ENCODE data around the gene SLC12A5.
A peak's percentile ranks its signal among the peaks of the same experiment; 100 is the strongest.
"Not testable (repeated sequence)": the region's sequence is repeated elsewhere in the genome, so short reads cannot be mapped to it uniquely, and the experiment has no call there.

Gene SLC12A5

DNA sequence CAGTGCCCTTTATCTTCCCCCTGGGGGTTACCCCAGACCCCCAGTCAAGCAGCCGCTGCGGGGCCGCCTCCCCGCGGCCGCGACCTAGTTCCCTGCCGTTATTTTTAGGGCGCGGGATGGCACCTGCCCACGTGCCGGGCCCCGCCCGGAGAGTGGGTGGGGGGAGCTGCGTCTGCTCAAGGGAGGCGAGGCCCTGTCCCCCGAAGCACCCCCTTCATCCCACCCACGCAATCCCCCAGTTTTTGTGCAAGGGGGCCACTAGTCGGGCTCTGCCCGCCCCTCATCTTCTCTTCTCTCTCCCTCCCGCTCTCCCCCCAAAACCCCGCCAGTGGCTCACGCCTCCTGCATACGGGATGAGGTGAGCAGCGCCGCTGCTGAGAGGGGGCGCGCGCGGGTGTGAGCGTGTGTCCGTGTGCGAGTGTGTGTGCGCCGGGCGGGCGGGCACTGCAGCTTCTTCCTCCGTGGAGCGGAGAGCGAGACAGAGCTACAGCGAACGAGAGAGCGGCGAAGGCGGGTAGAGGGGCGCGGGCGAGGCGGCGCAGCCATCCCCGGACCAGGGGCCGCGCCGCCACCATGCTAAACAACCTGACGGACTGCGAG, at the start of gene SLC12A5:
SLC12A5 (plus strand) TSS at position 444 of the 600 bp plus-strand sequence; CDS start at position 574, 130 bp downstream.
- H3K4me3 ChIP-seq (ENCODE audit: low read depth, low read length) = peak within 1 kb of the TSS; percentile 42; the same call in 1 of the 2 replicates
- no peaks in the 10 kb centered on the region for H3K9me3 ChIP-seq (ENCODE audit: control insufficient read depth, insufficient read depth, low read depth, low read length)
- peaks cover 7% of the 10 kb centered on the region for H3K4me1 ChIP-seq (ENCODE audit: control insufficient read depth, insufficient read depth, low read length)
- no peak within 1 kb of the TSS for H3K27ac ChIP-seq (ENCODE audit: low read depth, low read length)
- H3K27me3 ChIP-seq (ENCODE audit: control insufficient read depth, insufficient read depth, low read length) = peaks cover 100% of the 10 kb centered on the region
- no peaks in the 10 kb centered on the region for H3K36me3 ChIP-seq (ENCODE audit: control insufficient read depth, insufficient read depth, low read length)
- H3K9ac ChIP-seq (ENCODE audit: low read length) = no peak within 1 kb of the TSS

DNA sequence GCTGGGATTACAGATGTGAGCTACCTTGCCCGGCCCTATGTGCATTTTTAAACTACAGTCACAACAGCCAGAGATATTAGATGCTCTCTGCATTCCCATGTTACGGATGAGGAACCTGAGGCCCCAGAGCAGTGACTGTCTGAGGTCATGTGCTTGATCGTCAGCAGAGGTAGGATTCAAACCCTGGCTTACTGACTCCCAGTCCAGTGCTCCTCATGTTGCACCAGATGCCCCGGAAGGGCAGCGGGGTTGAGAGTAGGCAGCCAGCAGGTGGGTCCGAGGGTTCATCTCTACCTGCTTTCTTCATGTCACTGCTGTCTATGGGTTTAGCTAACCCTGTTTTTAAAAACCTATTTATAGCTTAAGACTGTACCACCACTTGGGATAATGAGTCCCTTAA, 47.8 kb upstream of the SLC12A5 start:
- Histone ChIP-seq H3K27me3 (ENCODE audit: control insufficient read depth, insufficient read depth, low read length) (no peaks in the 10 kb centered on the region), H3K27ac (ENCODE audit: low read depth, low read length) (no peak overlapping the region)

DNA sequence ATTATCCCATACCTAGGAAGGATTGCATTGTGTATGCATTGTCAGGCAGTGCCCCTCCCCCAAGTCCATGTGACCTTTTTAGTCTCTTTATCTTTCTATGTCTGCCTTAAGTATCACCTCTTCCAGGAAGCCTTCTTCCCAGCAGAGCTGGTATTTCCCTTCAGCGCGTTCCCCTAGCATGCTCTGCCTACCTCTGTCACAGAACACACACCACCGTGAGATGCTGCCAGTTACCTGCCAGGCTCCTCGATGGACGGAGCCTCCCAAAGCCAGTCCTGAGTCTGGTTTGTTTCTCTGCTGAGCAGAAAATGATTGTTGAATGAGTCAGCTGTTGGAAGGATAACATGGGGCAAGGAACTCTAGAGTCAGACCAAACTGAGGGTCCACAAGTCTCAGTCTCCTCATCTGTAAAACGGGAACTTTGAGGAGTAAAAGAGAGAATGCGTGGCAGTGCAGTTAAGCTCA, 45.7 kb upstream of the SLC12A5 start:
- no peak overlapping the region for H3K4me3 ChIP-seq (ENCODE audit: low read depth, low read length)
- H3K27ac ChIP-seq (ENCODE audit: low read depth, low read length) = no peak overlapping the region
- H3K4me1 ChIP-seq (ENCODE audit: control insufficient read depth, insufficient read depth, low read length) = peaks cover 11% of the 10 kb centered on the region
- H3K9ac ChIP-seq (ENCODE audit: low read length) = peak overlapping the region; percentile 3
- no peaks in the 10 kb centered on the region for H3K27me3 ChIP-seq (ENCODE audit: control insufficient read depth, insufficient read depth, low read length)
- no peaks in the 10 kb centered on the region for H3K36me3 ChIP-seq (ENCODE audit: control insufficient read depth, insufficient read depth, low read length)
- H3K9me3 ChIP-seq (ENCODE audit: control insufficient read depth, insufficient read depth, low read depth, low read length) = no peaks in the 10 kb centered on the region

More for the DNA sequence above, 47.8 kb upstream of the SLC12A5 start:
- Histone ChIP-seq H3K9me3 (ENCODE audit: control insufficient read depth, insufficient read depth, low read depth, low read length) (no peaks in the 10 kb centered on the region), H3K4me3 (ENCODE audit: low read depth, low read length) (no peak overlapping the region), H3K36me3 (ENCODE audit: control insufficient read depth, insufficient read depth, low read length) (no peaks in the 10 kb centered on the region), H3K4me1 (ENCODE audit: control insufficient read depth, insufficient read depth, low read length) (peaks cover 11% of the 10 kb centered on the region), H3K9ac (ENCODE audit: low read length) (no peak overlapping the region)

DNA sequence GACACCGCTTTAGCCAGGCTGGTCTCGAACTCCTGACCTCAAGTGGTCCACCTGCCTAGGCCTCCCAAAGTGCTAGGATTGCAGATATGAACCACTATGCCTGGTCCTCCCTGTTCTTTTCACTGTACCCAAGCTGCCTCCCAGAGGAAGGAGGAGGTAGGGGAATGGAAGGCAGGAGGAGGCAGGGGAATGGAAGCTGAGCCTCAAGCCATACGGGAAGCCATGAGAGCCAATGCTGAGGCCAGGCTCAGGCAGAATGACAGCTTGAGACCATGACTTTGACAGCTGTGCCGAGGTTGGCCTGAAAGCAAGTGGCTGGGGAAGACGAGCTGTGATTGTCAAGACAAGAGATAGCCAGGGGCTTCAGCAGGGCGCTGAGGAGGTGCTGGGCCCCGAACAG, 43.4 kb upstream of the SLC12A5 start:
- Histone ChIP-seq H3K9me3 (ENCODE audit: control insufficient read depth, insufficient read depth, low read depth, low read length) (no peaks in the 10 kb centered on the region), H3K9ac (ENCODE audit: low read length) (no peak overlapping the region), H3K36me3 (ENCODE audit: control insufficient read depth, insufficient read depth, low read length) (no peaks in the 10 kb centered on the region), H3K27ac (ENCODE audit: low read depth, low read length) (no peak overlapping the region), H3K4me3 (ENCODE audit: low read depth, low read length) (no peak overlapping the region), H3K4me1 (ENCODE audit: control insufficient read depth, insufficient read depth, low read length) (peaks cover 11% of the 10 kb centered on the region), H3K27me3 (ENCODE audit: control insufficient read depth, insufficient read depth, low read length) (no peaks in the 10 kb centered on the region)

DNA sequence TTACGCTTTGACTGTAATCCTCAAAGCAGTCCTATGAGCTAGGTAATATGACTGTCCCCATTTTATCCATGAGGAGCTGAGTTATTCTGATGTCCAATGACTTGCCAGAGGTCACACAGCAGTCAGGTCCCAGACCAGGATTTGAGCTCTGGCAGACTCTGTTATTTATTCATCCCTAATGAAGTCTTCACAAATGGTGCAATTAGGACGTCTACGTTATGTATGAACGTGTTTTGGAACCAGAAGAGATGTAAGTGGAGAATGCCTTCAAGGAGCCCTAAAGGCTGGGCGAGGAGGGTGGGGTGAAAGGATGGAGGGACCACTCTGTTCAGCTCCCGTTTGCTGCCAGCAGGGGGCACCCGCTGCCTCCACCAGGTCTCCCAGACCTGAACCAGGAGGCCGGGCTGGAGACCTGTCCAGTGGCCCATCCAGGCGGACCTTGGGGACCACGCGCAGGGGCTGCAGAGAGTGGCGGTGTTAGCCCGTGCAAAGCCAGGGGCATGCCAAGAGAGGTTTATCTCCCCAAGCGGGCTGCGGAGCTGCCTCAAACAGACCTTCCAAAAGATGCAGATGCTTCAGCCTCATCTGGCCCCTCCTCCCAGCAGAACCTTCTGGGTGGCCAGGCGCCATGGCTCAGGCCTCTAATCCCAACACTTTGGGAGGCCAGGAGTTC, 41.8 kb upstream of the SLC12A5 start:
- no peaks in the 10 kb centered on the region for H3K36me3 ChIP-seq (ENCODE audit: control insufficient read depth, insufficient read depth, low read length)
- H3K27me3 ChIP-seq (ENCODE audit: control insufficient read depth, insufficient read depth, low read length) = no peaks in the 10 kb centered on the region
- H3K9me3 ChIP-seq (ENCODE audit: control insufficient read depth, insufficient read depth, low read depth, low read length) = no peaks in the 10 kb centered on the region
- no peak overlapping the region for H3K27ac ChIP-seq (ENCODE audit: low read depth, low read length)
- H3K4me1 ChIP-seq (ENCODE audit: control insufficient read depth, insufficient read depth, low read length) = peaks cover 11% of the 10 kb centered on the region
- no peak overlapping the region for H3K9ac ChIP-seq (ENCODE audit: low read length)
- no peak overlapping the region for H3K4me3 ChIP-seq (ENCODE audit: low read depth, low read length)

DNA sequence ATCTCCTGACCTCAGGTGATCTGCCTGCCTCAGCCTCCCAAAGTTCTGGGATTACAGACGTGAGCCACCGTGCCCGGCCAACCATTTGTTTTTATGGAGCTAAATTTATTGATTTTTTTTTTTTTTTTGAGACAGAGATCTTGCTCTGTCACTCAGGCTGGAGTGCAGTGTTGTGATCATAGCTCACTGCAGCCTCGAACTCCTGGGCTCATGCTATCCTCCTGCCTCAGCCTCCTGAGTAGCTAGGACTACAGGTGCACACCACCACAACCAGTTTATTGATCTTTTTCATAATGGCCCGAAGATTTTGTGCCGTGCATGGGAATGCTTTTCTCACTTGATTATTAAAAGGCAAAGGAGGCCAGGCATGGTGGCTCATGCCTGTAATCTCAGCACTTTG, 40.2 kb upstream of the SLC12A5 start:
- H3K9me3 ChIP-seq (ENCODE audit: control insufficient read depth, insufficient read depth, low read depth, low read length); H3K27me3 ChIP-seq (ENCODE audit: control insufficient read depth, insufficient read depth, low read length); H3K4me1 ChIP-seq (ENCODE audit: control insufficient read depth, insufficient read depth, low read length); H3K9ac ChIP-seq (ENCODE audit: low read length); H3K36me3 ChIP-seq (ENCODE audit: control insufficient read depth, insufficient read depth, low read length); H3K27ac ChIP-seq (ENCODE audit: low read depth, low read length); H3K4me3 ChIP-seq (ENCODE audit: low read depth, low read length): not testable (repeated sequence)

DNA sequence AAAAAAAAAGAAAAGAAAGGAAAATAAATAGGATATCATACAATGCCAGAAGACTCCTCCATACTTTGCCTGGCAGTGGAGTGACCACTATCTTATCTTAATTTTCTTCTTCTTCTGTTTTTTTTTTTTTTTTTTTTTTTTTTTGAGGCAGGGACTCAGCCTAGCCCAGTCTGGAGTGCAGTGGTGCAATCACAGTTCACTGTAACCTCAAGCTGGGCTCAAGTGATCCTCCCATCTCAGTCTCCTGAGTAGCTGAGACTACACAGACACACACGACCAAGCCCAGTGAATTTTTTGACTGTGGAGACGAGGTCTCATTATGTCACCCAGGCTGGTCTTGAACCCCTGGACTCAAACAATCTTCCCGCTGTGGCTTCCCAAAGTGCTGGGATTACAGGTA, 37.4 kb upstream of the SLC12A5 start:
- no peaks in the 10 kb centered on the region for H3K36me3 ChIP-seq (ENCODE audit: control insufficient read depth, insufficient read depth, low read length)
- H3K9ac ChIP-seq (ENCODE audit: low read length) = no peak overlapping the region
- H3K27ac ChIP-seq (ENCODE audit: low read depth, low read length) = no peak overlapping the region
- H3K9me3 ChIP-seq (ENCODE audit: control insufficient read depth, insufficient read depth, low read depth, low read length) = no peaks in the 10 kb centered on the region
- H3K4me3 ChIP-seq (ENCODE audit: low read depth, low read length) = no peak overlapping the region
- H3K4me1 ChIP-seq (ENCODE audit: control insufficient read depth, insufficient read depth, low read length) = peaks cover 19% of the 10 kb centered on the region; the same call in 1 of the 2 replicates
- no peaks in the 10 kb centered on the region for H3K27me3 ChIP-seq (ENCODE audit: control insufficient read depth, insufficient read depth, low read length)

DNA sequence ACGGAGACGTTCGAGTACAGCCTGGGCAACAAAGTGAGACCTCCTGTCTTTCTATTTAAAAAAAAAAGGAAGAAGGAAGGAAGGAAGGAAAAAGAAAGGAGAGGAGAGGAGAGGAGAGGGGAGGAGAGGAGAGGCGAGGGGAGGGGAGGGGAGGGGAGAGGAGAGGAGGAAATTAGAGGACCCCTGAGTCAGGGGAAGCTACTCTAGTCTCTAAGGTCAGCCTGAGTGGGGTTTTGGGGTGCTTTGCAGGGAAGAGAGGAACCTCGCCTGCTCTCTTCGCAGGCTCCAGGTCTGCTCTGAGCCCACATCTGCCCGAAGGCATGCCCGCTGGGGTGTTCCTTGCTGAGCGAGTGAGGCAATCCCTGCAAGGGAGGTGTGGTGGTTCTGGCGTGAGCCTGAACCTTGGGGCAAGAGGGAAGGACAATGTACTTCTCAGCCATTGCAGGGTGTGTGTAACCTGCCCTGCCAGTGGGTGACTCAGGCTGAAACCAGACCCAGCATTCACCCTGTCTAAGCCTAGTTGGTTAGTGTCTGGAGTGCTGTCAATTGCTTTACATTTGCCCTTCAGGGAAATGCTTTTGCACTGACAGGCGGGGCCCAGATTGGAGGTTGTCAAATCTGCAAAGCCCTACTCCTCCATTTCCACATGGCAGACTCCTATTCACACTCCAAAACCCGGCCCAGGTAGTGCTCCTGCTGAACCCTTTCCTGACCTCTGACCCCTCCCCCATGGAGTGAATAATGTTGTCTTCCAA, 35.6 kb upstream of the SLC12A5 start:
- H3K27me3 ChIP-seq (ENCODE audit: control insufficient read depth, insufficient read depth, low read length) = no peaks in the 10 kb centered on the region
- no peak overlapping the region for H3K4me3 ChIP-seq (ENCODE audit: low read depth, low read length)

DNA sequence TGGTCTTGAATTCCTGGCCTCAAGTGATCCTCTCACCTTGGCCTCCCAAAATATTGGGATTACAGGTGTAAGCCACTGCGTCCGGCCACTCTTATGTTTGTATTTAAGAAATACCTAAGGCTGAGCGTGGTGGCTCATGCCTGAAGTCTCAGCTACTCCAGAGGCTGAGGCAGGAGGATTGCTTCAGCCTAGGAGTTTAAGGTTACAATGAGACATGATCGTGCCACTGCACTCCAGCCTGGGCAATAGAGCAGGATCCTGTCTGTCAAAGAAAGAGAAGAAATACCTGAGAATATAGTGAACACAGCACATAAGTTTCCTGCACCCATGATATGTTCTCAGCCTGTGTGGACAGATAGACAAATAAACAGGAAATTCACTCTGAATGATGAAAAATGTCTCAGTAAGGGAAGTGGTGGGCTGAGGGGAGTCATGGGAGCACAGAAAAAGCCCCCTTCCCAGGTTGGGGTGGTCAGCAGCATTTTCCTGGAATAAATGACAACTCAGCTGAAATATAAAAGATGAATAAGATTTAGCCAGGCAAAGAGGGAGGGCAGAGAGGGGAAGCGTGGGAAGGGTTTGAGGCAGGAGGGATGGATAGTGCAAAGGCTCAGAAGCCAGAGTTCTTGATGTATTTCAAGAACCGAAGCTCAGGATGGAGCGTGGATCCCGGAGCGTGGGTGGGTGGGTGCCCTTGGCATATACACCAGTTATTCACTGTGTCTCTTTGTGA, 34.1 kb upstream of the SLC12A5 start:
- H3K4me3 ChIP-seq (ENCODE audit: low read depth, low read length) = no peak overlapping the region
- H3K9ac ChIP-seq (ENCODE audit: low read length) = no peak overlapping the region
- no peaks in the 10 kb centered on the region for H3K36me3 ChIP-seq (ENCODE audit: control insufficient read depth, insufficient read depth, low read length)
- H3K27me3 ChIP-seq (ENCODE audit: control insufficient read depth, insufficient read depth, low read length) = no peaks in the 10 kb centered on the region
- no peak overlapping the region for H3K27ac ChIP-seq (ENCODE audit: low read depth, low read length)
- peaks cover 21% of the 10 kb centered on the region; the same call in 1 of the 2 replicates for H3K4me1 ChIP-seq (ENCODE audit: control insufficient read depth, insufficient read depth, low read length)
- no peaks in the 10 kb centered on the region for H3K9me3 ChIP-seq (ENCODE audit: control insufficient read depth, insufficient read depth, low read depth, low read length)

More for the DNA sequence above, 35.6 kb upstream of the SLC12A5 start:
- peaks cover 19% of the 10 kb centered on the region; the same call in 1 of the 2 replicates for H3K4me1 ChIP-seq (ENCODE audit: control insufficient read depth, insufficient read depth, low read length)
- no peaks in the 10 kb centered on the region for H3K9me3 ChIP-seq (ENCODE audit: control insufficient read depth, insufficient read depth, low read depth, low read length)
- no peak overlapping the region for H3K27ac ChIP-seq (ENCODE audit: low read depth, low read length)
- H3K9ac ChIP-seq (ENCODE audit: low read length) = peak overlapping the region; percentile 12
- no peaks in the 10 kb centered on the region for H3K36me3 ChIP-seq (ENCODE audit: control insufficient read depth, insufficient read depth, low read length)

DNA sequence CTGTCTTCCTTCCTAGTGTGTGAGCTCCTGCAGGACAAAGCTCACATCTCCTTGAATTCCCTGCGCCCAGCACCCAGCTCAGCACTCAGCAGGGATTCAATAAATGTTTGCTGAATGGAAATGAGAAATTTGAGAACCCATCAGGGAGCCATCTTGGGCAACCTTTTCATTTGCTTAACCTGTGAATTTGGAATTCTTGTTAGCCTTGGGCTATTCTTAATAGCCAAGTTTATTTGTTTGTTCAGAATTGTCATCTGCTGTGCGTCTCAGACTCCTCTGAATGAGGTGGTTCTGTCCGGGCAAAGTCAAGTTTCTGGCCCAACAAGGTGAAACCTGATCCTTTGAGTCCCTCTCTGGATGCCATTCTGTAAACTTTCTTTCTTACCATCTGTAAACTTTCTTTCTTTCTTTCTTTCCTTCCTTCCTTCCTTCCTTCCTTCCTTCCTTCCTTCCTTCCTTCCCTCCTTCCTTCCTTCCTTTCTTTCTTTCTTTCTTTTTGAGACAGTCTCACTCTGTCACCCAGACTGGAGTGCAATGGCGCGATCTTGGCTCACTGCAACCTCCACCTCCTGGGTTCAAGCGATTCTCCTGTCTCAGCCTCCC, 33.4 kb upstream of the SLC12A5 start:
- H3K4me1 ChIP-seq (ENCODE audit: control insufficient read depth, insufficient read depth, low read length) = peaks cover 27% of the 10 kb centered on the region
- H3K36me3 ChIP-seq (ENCODE audit: control insufficient read depth, insufficient read depth, low read length); H3K9me3 ChIP-seq (ENCODE audit: control insufficient read depth, insufficient read depth, low read depth, low read length); H3K27ac ChIP-seq (ENCODE audit: low read depth, low read length); H3K27me3 ChIP-seq (ENCODE audit: control insufficient read depth, insufficient read depth, low read length); H3K9ac ChIP-seq (ENCODE audit: low read length); H3K4me3 ChIP-seq (ENCODE audit: low read depth, low read length): not testable (repeated sequence)

Measured in HUES6 (cell line).